Measurements from ENCODE around the gene PARD6G.
"Not testable (repeated sequence)": the region's sequence is repeated elsewhere in the genome, so short reads cannot be mapped to it uniquely, and the experiment has no call there.

PARD6G gene

DNA sequence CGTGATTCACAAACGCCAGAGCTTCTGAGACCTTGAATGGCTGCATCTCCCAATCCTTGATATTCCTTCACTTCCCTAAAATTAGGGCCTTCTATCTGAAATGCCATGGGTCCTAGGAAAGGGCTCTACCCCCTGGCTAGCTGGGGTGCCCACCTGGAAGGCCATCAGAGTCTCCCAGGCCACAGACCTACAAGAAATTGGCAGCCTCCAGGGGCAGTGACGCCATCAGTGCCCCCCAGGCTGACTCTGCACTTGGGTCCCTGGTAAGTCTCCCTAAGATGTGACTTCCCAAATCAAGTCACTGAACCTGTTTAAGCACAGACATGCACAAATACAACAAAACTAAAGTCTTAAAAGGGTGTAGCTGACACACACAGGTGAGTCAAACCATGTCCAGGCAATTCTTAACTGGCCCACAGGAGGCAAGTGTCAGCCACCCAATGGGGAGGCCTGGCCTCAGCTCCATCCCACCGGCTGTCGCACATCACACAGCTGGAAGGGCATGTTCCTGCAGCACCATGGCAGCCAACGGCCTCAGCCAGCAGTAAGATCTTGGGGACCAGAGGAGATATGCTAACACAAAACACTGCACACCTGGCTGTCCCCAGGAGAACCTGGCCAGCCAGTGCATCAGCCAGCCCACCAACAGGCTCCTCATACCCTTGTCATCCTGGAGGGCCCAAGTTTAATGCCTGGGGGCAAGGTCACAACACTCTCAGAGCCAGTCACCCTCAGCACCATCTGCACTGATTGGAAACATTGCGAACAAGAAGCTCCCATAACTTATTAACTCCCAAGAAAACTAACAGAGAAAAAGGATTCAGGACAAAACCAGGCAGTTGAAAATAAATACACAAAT lies 5.2 kb downstream of the PARD6G start:
- no peak for DNase-seq (ENCODE audit: low read depth)

DNA sequence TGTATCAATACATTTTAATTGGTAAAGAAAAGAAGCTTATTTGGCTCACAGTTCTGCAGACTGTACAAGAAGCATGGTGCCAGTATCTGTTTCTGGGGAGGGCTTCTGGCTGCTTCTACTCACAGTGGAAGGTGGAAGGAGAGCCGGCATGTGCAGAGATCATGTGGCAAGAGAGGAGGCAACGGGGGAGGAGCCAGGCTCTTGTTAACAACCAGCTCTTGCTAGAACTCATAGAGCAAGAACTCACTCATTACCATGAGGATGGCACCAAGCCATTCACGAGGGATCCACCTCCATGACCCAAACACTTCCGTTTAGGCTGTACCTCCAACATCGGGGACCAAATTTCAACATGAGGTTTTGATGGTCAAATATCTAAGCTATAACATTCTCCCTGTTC lies 7.5 kb downstream of the PARD6G start:
- no peak for DNase-seq (ENCODE audit: low read depth)

DNA sequence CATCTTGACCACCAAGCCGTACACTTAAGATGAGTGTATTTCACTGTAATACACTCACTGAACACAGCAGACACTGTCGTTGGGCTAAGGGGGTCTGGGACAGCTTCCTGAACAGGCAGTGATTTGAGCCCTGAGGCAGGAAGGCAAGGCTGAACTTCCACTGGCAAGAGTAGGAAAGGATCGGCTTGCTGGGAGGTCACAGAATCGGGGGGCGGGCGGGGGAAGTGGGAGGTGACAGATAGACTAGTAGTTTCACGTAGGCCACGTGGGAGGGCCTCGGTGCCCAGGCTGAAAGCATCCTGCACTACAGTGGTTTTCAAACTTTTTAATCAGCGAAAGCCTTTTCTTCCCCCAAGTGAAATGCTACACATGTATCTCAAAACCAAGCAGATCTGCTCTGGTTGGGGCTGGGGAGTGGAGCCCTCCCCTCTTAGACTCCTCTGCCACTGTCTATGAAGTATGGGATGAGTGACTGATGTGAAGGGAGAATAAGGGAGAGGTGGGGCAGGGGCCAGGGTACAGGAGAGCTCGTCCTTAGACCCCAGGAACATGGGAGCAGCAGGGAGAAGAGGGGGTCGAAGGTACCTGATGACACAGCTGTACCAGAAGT lies 8.6 kb downstream of the PARD6G start:
- no peak for DNase-seq (ENCODE audit: low read depth)

DNA sequence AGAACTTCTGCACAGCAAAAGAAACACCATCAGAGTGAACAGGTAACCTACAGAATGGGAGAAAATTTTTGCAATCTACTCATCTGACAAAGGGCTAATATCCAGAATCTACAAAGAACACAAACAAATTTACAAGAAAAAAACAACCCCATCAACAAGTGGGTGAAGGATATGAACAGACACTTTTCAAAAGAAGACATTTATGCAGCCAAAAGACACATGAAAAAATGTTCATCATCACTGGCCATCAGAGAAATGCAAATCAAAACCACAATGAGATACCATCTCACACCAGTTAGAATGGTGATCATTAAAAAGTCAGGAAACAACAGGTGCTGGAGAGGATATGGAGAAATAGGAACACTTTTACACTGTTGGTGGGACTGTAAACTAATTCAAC lies 9.8 kb downstream of the PARD6G start:
- not testable (repeated sequence) for DNase-seq (ENCODE audit: low read depth)

DNA sequence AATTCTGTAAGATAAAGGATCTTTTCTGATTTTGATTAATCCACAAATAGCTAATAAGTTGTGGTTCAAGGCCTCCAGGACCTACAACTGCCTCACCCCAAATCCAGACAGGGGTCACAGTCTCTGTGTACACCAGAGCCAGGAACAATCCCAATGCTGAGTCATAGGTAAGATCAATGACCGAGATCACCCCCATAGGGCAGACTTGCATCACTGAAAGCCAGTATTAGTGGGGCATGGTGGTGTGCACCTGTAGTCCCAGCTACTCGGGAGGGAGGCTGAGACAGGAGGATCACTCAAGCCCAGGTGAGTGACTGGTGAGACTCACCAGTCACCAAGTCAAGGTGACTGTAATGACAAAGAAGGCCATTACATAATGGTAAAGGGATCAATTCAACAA lies 12.9 kb downstream of the PARD6G start:
- no peak for DNase-seq (ENCODE audit: low read depth)

DNA sequence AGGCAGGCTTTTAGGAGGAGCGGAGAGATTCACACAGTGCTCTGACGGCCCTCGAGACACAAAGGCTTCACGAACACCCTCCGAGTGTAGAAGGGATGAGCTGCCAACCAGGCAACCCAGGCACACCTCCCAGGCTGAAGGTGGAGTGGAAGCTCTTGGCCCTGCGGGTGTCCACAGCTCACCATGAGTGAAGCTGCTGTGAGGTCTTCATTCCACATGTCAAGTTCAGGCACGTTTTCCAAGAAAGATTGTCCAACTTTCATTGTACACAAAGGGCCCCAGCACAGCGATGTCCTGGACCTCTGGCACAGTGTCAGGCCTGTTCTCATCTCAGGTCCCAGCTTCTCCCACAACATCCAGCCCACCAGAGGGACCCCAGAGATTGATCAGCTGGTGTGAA lies 13.4 kb downstream of the PARD6G start:
- DNase-seq (ENCODE audit: low read depth): no peak

DNA sequence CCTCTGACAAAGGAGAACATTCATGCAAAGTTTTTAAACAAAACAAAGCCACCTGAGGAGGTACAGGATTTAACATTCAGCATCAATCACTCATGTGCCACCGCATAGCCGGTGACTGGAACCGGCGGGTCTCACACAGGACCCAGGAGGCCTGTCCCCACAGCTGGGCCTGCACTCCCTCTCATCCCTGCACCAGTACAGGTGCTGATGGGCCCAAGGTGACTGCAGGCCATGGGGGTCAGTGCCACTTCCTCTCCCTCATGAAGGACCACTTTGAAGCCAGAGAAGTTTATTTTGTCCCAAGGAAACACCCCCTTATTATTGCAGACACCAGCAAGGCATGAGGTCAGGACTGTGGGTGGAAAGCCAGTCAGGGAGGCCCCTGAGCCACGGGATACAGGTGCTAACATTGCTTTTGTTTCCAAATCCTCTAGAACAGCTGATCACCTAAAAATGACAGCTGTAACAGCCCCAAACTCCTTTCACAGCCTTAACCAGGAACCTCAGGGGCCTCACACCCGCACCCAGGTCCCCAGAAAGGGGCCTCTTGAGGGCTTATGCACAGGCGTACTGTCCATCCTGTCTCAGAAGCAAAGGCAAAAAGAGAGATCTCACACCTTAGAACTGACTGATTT lies 14.0 kb downstream of the PARD6G start:
- no peak for DNase-seq (ENCODE audit: low read depth)

DNA sequence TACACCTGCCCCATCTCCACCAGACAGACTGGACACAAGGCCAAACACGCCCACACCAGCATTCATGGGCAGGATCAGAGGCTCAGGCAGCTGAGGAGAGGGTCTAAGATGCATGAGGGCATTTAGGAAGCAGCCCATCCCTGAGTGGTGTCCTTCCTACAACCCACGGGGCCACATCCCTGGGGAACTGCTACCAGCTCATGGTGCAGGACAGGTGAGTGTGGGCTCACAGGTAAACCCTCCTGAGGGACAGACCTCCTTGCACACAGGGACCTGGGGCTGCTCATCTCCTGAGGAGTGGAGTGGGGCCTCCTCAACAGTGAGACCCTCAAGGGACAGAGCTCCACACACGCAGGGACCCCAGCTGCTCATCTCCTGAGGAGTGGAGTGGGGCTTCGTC lies 14.6 kb downstream of the PARD6G start:
- no peak for DNase-seq (ENCODE audit: low read depth)

DNA sequence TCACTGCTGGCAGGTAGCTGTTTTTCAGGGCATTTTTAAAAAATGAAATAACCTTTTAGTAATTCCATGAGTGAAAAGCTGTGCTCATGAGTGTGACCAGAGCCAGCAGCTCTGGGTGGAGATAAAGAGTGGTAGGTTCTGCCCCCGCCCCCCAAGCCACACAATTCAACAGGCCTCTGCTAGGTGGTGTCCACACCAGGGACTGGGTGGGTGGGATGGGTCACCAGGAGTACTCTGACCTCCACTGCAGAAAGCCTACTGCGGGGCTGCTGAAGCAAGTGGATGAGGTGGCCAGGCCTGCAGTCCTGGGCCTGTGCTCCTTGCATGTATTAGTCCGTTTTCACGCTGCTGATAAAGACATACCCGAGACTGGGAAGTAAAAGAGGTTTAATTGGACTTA lies 15.3 kb downstream of the PARD6G start:
- DNase-seq (ENCODE audit: low read depth): no peak

DNA sequence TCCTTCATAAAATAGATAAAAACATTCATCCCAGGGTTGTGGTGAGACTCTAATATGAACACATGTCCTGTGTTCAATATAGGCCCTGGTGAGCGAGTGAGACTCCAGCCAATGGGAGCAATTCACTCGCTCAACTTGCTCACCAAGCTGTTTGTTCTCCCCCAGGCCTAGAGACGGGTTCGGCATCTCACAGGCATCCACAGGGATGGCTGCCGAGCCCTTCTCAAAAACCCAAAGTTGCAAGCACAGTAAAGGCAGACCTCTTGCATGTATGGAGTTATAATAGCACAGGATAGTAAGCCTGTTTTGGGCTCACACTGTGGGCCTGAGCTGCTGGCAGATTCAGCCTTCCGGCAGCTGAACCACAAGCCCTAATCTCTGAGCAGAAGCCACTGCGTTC lies 15.7 kb downstream of the PARD6G start:
- no peak for DNase-seq (ENCODE audit: low read depth)

DNA sequence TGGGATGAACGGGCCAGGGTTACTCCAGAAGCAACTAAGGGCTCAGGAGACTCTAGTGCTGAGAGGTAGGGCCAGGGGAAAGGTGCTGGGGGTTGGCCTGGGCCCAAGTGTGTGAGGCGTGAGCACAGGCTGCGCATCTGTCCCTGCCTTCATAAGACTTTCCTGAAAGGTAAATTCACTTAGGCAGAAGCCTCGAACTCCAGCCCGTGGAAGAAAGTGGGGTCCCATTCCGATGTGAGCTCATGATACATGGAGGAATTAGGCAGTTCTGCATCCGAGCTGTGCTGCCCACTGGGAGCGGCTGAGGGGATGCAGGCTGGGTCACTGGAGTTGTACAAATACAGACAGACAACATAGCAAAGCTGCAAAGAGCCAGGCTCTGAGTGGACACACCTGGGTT lies 16.2 kb downstream of the PARD6G start:
- DNase-seq (ENCODE audit: low read depth): no peak

DNA sequence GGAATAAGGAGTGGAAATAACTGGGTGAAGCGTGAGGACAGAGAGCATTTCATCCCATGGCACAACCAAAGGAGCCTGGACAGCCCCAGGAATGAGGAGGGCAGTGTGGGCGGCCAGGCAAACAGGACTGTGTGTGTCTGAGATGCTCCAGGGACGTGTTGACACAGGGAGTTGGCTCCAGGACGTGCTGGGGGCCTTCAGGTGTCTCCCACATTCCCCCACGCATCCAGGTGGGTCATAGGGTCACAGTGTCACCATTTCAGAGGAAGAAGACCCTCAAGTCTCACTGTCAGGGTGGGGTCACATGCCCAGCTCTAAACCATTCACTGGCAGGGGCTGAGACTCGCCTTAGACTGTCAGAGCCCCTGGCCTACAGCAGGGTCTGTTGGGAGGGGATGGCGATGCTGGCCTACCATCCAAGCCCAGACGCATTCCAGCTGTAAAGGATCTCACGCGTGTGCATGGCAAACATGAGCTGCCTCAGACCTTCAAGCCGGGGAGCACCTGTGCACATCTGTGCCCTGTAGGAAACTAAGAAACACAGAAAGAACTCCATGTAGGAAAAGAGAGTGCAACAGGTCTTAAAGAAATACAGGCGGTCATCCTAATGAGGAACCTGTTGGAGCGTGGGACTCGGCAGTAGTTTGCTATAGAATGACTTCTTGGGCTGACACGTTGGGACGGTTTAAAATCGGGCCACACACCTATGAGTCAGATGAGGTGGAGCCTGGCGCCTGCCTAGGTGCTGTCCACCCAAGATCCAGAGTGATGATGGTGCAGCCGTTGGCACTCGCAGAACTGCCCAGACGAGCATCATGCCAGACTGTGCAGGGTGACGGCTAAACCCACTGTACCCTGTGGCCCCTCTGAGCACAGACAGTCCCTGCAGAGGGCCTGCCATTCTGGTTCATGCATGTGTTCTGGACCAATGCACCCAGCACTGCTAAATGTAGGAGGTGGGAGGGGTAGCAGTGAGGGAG lies 17.3 kb downstream of the PARD6G start:
- DNase-seq (ENCODE audit: low read depth): no peak

DNA sequence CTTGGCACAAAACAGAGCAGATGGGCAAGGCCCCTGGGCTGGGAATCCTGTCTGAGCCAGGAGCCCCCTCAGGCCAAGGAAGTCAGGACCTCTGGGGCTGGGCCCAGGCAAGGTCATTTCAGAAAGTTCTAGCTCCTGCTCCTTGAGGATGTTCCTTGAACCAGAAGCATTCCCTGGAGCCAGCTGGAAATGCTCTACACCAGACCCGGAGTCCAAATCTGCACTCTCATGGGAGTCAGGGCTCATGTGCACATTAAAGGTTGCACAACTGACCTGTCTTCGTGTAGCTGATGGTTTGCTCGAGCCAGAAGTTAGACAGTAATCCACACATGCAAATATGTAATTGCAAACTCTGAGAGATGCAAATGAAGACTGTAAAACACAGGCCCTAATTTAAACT lies 18.0 kb downstream of the PARD6G start:
- DNase-seq (ENCODE audit: low read depth): no peak

DNA sequence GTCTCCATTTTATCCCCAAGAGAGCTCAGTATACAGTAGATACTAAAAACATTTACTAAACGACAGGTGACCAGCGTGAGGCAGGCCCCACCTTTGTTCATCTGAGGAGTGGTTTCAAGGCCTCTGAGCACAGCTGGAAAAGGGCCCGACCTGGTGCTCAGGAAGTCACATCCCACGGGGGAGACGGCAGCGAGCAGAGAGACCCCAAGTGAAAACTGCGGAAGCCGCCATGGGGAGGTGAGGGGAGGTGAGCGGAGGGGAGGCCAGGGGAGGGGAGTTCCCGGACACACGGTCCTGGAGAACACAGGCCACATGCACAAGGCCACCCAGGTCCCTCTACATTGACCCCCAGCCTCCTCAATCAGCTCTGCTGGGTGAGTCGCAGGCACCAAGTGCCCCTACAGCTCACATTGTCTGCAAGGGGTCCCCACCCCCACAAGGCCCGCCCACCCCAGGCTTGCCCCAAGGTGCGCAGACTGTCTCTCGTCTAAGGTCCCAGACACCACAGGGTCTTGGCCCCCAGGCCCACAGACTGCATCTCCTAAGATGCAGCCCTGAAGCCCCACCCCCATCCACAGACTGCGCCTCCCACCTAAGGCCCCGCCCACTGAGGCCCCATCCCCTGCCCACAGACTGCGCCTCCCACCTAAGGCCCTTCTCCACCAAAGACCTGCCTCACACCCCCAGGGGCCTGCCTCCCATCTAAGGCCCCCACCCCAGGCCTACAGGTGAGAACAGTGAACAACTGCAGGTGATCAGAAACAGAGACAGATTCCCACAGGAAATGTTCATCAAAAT lies 19.1 kb downstream of the PARD6G start:
- no peak for DNase-seq (ENCODE audit: low read depth)

DNA sequence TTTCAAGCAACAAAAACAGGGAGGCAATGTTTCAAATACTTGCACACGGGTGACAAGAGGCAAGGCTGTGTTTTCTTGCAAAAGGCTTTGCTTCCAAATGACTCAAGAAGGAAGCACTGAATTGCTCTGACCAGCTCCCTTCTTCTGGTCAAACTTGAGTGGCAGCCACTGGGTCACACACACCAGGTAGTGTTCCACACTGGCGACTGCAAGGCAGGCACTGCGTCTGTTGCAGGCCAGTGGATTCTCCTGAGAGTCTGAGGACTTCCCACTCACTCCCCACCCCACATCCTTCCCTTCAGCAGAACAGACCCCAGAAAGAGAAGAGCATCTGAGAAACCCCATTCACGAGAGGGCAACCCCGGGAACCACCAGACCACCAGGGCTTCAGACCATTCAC lies 19.8 kb downstream of the PARD6G start:
- DNase-seq (ENCODE audit: low read depth): no peak

DNA sequence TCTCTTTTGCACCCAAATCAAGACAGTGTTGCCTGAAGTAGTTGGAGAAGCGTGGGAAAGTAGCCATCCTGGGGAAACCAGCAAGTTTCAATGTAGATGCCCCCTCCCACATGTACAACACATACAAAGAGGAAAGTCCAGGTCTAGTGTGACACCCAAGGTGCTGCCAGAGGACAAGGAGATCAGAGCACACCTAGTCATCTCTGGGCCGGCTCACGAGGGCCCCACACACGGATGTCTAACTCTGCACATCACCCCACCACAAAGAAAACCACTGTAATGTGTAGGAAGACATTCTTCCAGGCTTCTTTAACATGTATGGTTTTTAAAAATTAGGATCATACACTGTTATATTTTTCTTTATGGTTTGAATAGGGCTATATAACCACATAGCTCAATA lies 21.6 kb downstream of the PARD6G start:
- DNase-seq (ENCODE audit: low read depth): no peak

DNA sequence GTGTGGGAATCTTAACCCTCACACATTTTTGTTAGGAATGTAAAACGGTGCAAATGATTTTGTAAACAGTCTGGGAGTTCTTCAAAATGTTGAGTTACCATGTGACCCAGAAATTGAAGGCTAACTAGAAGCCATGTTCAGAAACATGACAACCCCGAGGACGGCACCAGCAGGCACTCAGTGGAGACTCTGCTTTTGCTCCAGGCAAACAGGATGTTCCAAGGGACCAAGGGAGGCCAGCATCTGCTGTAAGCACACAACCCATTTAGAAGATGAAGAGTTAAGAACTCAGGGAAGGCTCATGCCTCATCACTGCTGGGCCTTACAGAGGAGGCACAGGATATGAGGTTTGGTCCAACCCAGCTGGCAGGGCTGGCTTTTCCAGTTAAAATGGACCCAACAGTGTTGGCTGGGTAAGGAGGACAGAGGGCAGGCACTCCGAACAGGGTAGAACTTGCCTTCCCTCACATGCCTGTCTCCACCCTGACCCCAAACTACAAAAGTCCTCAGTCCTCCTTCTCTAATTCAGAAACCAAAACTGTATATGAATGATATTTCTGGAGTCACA lies 23.6 kb downstream of the PARD6G start:
- DNase-seq (ENCODE audit: low read depth): no peak

DNA sequence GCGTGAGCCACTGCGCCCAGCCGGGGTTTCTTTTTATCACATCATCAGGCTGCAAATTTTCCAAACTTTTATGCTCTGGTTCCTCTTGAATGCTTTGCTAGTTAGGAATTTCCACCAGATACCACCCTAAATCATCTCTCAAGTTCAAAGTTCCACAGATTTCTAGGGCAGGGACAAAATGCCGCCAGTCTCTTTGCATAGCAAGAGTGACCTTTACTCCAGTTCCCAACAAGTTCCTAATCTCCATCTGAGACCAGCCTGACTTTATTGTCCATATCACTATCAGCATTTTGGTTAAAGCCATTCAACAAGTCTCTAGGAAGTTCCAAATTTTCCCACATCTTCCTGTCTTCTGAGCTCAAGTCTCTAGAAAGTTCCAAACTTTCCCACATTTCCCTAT lies 27.8 kb downstream of the PARD6G start:
- DNase-seq (ENCODE audit: low read depth): not testable (repeated sequence)

DNA sequence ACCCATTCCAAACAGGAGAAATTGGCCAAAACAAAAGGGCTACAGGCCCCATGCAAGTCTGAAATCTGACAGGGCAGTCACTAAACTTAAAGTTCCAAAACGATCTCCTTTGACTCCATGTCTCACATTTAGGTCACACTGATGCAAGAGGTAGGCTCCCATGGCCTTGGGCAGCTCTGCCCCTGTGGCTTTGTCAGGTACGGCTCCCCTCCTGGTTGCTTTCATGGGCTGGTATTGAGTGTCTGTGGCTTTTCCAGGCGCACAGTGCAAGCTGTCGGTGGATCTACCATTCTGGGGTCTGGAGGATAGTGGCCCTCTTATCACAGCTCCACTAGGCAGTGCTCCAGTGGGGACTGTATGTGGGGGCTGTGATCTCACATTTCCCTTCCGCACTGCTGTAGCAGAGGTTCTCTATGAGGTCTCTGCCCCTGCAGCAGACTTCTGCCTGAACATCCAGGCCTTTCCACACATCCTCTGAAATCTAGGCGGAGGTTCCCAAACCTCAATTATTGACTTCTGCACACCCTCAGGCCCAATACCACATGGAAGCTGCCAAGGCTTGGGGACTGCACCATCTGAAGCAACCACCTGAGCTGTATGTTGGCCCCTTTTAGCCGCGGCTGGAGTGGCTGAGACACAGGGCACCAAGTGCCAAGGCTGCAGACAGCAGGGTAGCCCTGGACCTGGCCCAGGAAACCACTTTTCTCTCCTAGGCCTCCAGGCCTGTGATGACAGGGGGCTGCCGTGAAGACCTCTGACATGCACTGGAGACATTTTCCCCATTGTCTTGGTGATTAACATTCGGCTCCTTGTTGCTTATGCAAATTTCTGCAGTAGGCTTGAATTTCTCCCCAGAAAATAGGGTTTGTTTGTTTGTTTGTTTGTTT lies 28.7 kb downstream of the PARD6G start:
- DNase-seq (ENCODE audit: low read depth): no peak

DNA sequence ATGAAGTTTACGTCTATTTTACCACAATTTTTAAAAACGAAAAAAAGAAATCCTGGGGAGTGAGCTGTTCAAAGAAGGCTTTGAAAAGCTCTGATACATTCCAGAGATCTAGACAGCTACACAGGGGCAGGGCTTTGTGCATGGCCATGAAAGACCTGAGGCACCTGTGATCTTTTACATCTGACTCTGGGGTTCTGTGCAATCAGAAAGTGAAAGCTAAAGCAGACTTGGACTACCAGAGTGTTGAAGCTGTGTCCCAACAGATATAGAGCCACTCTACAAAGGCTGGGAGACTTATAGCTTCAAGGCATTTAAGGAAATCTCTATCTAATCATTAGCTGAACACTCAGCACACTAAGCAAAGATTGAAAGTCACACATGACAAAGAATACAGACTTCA lies 34.1 kb downstream of the PARD6G start:
- DNase-seq (ENCODE audit: low read depth): no peak

All from GM04504 (cell line).